Adrenal gland (tissue), 12 donors: Measurements from ENCODE around the gene CTNND2. TPM values are rescaled to one million over a fixed set of nuclear protein-coding genes. Genes with fewer than 3 reads are reported as not detected.

ENCODE experiments used
- DNase-seq, 7 donors: peaks; one replicate each; pipeline ENCODE4 v3.0.0-alpha.2; 2019 to 2020
- H3K27ac ChIP-seq, 5 donors: fragments of 200-600 bp; sonication (generic) in 4 of 5; 1 replicate in 3 of 5; 2 replicates in 2 of 5; pipeline versions ENCODE4 v1.5.1 to v1.8.0; 2016 to 2020; ENCODE audit warnings: mild to moderate bottlenecking in 1 of 5
- H3K27me3 ChIP-seq: fragments of 200-600 bp; 2 replicates; pipeline ENCODE4 v1.8.0; 2021
- H3K36me3 ChIP-seq, 2 donors: fragments of 200-600 bp; replicated peaks in 1 of 2; 1 replicate in 1 of 2; 2 replicates in 1 of 2; pipeline versions ENCODE4 v1.5.1 to v1.8.0; 2018 to 2022
- H3K4me1 ChIP-seq, 2 donors: fragments of 200-600 bp; replicated peaks in 1 of 2; 1 replicate in 1 of 2; 2 replicates in 1 of 2; pipeline versions ENCODE4 v1.5.1 to v1.8.0; 2018 to 2021
- H3K4me3 ChIP-seq, 4 donors: fragments of 200-600 bp; sonication (generic) in 3 of 4; one replicate each; pipeline ENCODE4 v1.5.1; 2016 to 2018
- H3K9me3 ChIP-seq, 3 donors: fragments of 200-600 bp; sonication (generic) in 1 of 3; replicated peaks in 1 of 3; 1 replicate in 2 of 3; 2 replicates in 1 of 3; pipeline versions ENCODE4 v1.5.1 to v1.8.0; 2016 to 2021
- CTCF ChIP-seq, 6 experiments: fragments of 450-650 bp in 4 of 6; fragments of 200-600 bp in 2 of 6; sonication (generic) in 1 of 6; IDR thresholded peaks; 1 replicate in 5 of 6; 2 replicates in 1 of 6; pipeline versions ENCODE4 v1.5.1 to v1.8.0; 2016 to 2021; ENCODE audit warnings: antibody characterized with exemption in 6 of 6, mild to moderate bottlenecking in 2 of 6, moderate library complexity in 1 of 6
- POLR2A ChIP-seq, 2 donors: fragments of 450-650 bp; IDR thresholded peaks; one replicate each; pipeline ENCODE4 v1.6.1; 2017; ENCODE audit warnings: antibody characterized with exemption in 2 of 2, mild to moderate bottlenecking in 2 of 2, moderate library complexity in 1 of 2
- WGBS, 4 donors: extraction: QIAGEN DNeasy Blood & Tissue Kit in 2 of 4; methylation state at CpG; one replicate each; pipeline versions ENCODE4 v1.1.5 to v1.1.7; 2013 to 2017; 5-methylcytosine and 5-hydroxymethylcytosine counted together
- intact Hi-C, 2 donors: fragments of 100-400 bp; cut with DNase I; formaldehyde crosslinking; loops; one replicate each; pipeline versions ENCODE4 v1.14.1 to v1.15.0; 2022 to 2023
- polyA plus RNA-seq, 3 donors: library from polyadenylated mRNA; stranded (reverse); fragments of 200-250 nt in 2 of 3; fragments of 350-450 nt in 1 of 3; fragmentation: Illumina TruSeq in 1 of 3; extraction: RNeasy Lipid Tissue Mini Kit (QIAGEN cat#74804) in 1 of 3; gene quantifications; one replicate each; pipeline ENCODE4 v1.2.3, GENCODE V29; 2013 to 2014
- total RNA-seq, 9 donors: library from RNA; depleted of rRNA in 4 of 9; stranded (reverse); fragments of >200 nt in 4 of 9; fragments of 120-200 nt in 1 of 9; fragmentation: NEBNext Ultra II Directional in 1 of 9; extraction: Animal tissue kit (Norgen Biotek cat#: 25700) in 1 of 9; gene quantifications; one replicate each; pipeline versions ENCODE4 v1.1.0 to v1.2.4, GENCODE V29; 2013 to 2023
- donor health status: healthy with polysubstance abuse.
- donor health status: Bipolar disorder and iron deficiency.
- donor health status: DM: yes; HTN: yes; CAD: no.
- donor health status: DM: no; HTN: no; CAD: no.
- donor health status: DM: no; HTN: no; CAD: no.
- donor health status: DM: yes; HTN: yes; CAD: no.

Gene CTNND2
- total and polyA plus RNA-seq, 12 donors: 0.34 to 4.2 (median 1.1) TPM; not detected in 1

- H3K27ac ChIP-seq: no peak overlapping the region
- no peaks in the 10 kb centered on the region for H3K27me3 ChIP-seq
- H3K4me1 ChIP-seq: no peaks in the 10 kb centered on the region
- no peaks in the 10 kb centered on the region for H3K36me3 ChIP-seq
- intact Hi-C loops: loop anchor here (10.0 kb wide), 1 partner anchor 230 kb away; no protein-coding TSS in a partner anchor
- WGBS, 4 donors: 13 to 20% (median 19%) methylated on average over 3 of the region's 3 CpGs
- no peak overlapping the region for H3K4me3 ChIP-seq
- DNase-seq: no peak
- no peaks in the 10 kb centered on the region for H3K9me3 ChIP-seq
- TF ChIP-seq CTCF (IDR thresholded peaks at IDR 0.05) (peak in 5 of 6 experiments; percentile 16 to 53 (median 26)), POLR2A (IDR thresholded peaks at IDR 0.05) (no peak)
These were observed 409.9 kb downstream of the CTNND2 start for GRCh38 chr5:11494340-11494739.

GRCh38 chr5:11491404-11492075 lies 412.7 kb downstream of the CTNND2 start:
- H3K9me3 ChIP-seq: no peaks in the 10 kb centered on the region
- intact Hi-C loops: loop anchor here (10.0 kb wide), 1 partner anchor 227 kb away; no protein-coding TSS in a partner anchor
- 67 to 69% (median 68%) methylated on average over 7 of the region's 7 CpGs for WGBS, 4 donors
- H3K4me1 ChIP-seq: no peaks in the 10 kb centered on the region
- no peaks in the 10 kb centered on the region for H3K27me3 ChIP-seq
- no peaks in the 10 kb centered on the region for H3K36me3 ChIP-seq
- TF ChIP-seq POLR2A (IDR thresholded peaks at IDR 0.05) (no peak), CTCF (IDR thresholded peaks at IDR 0.05) (no peak)
- H3K4me3 ChIP-seq: no peak overlapping the region
- no peak overlapping the region for H3K27ac ChIP-seq
- DNase-seq: no peak

GRCh38 chr5:11483630-11484029 lies 420.6 kb downstream of the CTNND2 start:
- no peak for TF ChIP-seq POLR2A (IDR thresholded peaks at IDR 0.05)
- no peak for TF ChIP-seq CTCF (IDR thresholded peaks at IDR 0.05)
- 65 to 83% (median 76%) methylated on average over 5 of the region's 5 CpGs for WGBS, 4 donors
- no peaks in the 10 kb centered on the region for H3K27me3 ChIP-seq
- no peak overlapping the region for H3K4me3 ChIP-seq
- no peaks in the 10 kb centered on the region for H3K4me1 ChIP-seq
- no peak for DNase-seq
- no peaks in the 10 kb centered on the region for H3K9me3 ChIP-seq
- no peak overlapping the region for H3K27ac ChIP-seq
- intact Hi-C loops: no loop called here
- no peaks in the 10 kb centered on the region for H3K36me3 ChIP-seq

GRCh38 chr5:11482011-11482410 lies 422.2 kb downstream of the CTNND2 start:
- 81 to 88% (median 83%) methylated on average over 4 of the region's 4 CpGs for WGBS, 4 donors
- H3K9me3 ChIP-seq: no peaks in the 10 kb centered on the region
- intact Hi-C loops: no loop called here
- no peak overlapping the region for H3K27ac ChIP-seq
- no peak overlapping the region for H3K4me3 ChIP-seq
- TF ChIP-seq CTCF (IDR thresholded peaks at IDR 0.05) (no peak), POLR2A (IDR thresholded peaks at IDR 0.05) (no peak)
- no peak for DNase-seq
- no peaks in the 10 kb centered on the region for H3K4me1 ChIP-seq
- H3K27me3 ChIP-seq: no peaks in the 10 kb centered on the region
- no peaks in the 10 kb centered on the region for H3K36me3 ChIP-seq
